HG03045 (cell line): Measurements from ENCODE around the gene SPHK1.

Experiments used
- ATAC-seq: cut with Tn5 transposase; IDR thresholded peaks from one replicate; pipeline ENCODE4 v1.9.1; 2021; ENCODE audit warnings: mild to moderate bottlenecking, moderate library complexity; ENCODE audit not compliant: unreplicated experiment

The SPHK1 gene

DNA sequence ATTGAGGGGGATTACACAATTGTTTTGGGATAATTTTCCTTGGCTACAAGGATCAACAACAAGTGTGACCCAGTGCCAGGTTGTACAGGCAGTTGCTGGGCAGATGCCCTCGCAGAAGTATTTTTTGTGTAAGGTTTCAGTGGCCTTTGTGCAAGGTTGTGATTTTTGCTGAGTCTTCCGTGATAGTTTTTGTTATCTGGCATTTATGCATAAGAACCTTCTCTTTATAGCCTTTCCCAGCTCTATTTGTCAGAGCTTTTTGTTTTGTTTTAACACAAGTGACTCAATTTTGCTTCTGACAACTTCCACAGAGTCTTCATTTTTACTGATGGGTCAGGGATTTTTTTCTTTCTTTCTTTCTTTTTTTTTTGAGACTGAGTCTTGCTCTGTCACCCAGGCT is 23.9 kb upstream of the SPHK1 start:
- ATAC-seq, result no peak

- no peak for ATAC-seq
These were observed 21.1 kb upstream of the SPHK1 start for GRCh38 chr17:76363107-76363842.

- ATAC-seq, result no peak
These were observed 19.0 kb upstream of the SPHK1 start for GRCh38 chr17:76365256-76365903.

DNA sequence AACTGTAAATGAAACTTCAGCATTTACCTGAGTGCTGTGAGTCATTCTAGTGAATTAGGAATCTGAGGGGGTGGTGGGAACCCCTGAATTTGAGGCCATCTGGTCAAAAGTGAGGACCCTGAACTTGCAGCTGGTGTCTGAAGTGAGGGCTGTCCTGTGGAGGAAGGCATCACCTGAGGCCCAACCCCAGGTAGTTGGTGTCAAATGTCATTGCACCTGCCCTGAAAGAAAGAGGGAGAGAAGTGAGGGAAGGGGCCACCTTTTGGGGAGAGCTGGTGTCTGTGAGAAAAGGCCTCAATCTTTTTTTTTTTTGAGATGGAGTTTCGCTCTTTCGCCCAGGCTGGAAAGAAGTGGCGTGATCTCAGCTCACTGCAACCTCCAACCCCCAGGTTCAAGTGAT is 18.2 kb upstream of the SPHK1 start:
- ATAC-seq, result no peak

GRCh38 chr17:76367642-76368041 is 16.8 kb upstream of the SPHK1 start:
- no peak for ATAC-seq

- no peak for ATAC-seq
These were observed 15.9 kb upstream of the SPHK1 start for GRCh38 chr17:76368545-76368944.

GRCh38 chr17:76369379-76369778 is 15.0 kb upstream of the SPHK1 start:
- no peak for ATAC-seq

DNA sequence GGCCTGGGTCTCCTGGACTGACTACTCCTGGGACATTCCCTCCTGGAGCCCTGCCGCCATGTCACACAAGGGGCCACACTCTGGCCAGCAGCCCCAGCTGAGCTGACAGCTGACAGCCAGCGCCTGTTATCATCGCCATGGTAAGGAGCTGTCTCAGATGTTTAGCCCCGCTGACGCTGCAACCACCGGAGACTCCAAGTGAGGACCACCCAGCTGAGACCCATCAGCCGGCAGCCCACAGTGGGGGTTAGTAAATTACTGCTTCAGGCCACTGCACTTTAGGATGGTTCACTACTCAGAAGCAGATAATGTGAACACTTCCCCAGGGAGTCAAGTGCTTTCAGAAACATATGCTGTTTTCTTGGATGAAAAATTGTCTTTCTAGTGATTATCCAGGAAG is 14.6 kb upstream of the SPHK1 start:
- ATAC-seq, result no peak

- ATAC-seq, result no peak
These were observed 14.0 kb upstream of the SPHK1 start for GRCh38 chr17:76370261-76370993.

- ATAC-seq, result no peak
These were observed 12.5 kb upstream of the SPHK1 start for GRCh38 chr17:76371656-76372628.

DNA sequence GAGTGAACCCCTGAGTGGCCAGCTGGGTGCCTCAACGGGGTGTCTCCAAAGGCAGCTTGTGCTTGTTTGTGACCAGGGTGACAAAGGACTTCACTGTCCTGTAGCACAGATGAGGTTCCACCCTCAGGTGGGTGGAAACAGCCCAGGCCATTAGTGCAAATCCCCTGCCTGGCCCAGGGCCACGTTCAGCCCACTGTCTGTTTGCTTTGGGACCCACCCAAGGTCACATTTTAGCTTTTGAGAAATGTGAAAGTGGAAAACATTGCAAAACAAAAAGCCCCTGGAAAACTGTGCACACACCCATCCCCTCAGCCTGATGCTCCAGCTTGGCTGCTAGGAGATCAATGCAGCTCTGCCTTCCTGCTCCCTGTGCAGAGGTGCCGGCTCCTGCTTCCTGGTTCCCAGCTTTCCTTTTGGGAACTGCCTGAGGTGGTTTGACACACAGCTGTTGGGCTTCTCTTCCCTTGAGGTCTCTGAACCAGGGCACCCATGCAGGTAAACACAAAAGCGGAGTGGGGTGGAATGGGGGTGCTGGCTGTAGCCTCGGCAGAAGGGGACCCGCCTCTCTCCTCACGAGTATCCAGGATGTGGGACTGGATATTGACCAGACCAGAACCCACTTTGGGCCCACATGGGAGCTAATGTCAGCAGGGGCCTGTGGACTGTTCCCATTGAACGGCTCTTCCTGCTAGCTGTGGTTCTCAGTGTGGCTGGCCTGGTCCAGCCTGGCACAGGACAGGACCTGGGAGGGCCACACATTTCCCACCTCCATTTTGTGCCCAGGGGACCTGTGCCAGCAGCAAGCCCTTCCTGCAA is 7.9 kb upstream of the SPHK1 start:
- ATAC-seq, result no peak

DNA sequence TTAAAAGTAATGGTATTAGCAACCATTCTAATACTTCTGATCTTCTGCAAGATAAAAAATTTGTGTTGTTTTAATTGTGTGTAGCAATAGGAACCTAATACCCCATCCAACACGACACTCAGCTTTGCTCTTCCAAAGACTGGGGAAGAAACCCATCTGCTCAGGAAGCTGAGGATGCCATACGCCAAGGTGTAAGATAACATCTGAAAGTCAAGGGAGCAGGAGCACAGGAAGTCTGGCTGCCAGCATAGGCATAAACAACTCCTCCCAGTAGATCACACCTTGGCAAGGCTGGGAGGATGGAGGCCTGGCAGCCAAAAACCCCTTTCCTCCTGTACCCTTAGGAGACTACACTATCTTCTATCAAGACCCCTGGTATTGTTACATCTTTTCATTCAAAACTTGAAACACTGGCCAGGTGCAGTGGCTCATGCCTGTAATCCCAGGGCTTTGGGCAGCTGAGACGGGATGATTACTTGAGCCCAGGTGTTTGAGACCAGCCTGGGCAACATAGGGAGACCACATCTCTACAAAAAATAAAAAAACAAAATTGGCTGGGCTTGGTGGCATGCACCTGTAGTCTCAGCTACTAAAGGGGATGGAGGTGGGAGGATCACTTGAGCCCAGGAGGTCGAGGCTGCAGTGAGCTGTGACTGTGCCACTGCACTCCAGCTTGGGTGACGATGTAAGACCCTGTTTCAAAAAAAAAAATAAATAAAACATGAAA is 5.7 kb upstream of the SPHK1 start:
- no peak for ATAC-seq

DNA sequence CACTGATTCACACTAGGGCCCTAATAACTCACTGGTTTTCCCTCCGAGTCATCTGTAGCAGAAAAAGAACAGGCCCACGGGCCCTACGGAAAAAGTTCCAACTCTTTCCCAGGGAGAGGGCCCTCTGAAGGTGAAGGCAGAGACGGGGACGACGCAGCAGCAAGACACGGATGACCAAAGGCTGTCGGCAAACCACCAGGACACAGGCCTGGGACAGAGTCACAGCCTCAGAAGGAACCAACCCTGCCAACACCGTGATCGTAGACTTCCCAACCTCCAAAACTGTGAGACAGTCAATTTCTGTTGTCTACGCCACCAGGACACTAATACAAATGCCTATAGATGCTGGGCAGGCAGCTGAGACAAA is 5.2 kb upstream of the SPHK1 start:
- no peak for ATAC-seq

DNA sequence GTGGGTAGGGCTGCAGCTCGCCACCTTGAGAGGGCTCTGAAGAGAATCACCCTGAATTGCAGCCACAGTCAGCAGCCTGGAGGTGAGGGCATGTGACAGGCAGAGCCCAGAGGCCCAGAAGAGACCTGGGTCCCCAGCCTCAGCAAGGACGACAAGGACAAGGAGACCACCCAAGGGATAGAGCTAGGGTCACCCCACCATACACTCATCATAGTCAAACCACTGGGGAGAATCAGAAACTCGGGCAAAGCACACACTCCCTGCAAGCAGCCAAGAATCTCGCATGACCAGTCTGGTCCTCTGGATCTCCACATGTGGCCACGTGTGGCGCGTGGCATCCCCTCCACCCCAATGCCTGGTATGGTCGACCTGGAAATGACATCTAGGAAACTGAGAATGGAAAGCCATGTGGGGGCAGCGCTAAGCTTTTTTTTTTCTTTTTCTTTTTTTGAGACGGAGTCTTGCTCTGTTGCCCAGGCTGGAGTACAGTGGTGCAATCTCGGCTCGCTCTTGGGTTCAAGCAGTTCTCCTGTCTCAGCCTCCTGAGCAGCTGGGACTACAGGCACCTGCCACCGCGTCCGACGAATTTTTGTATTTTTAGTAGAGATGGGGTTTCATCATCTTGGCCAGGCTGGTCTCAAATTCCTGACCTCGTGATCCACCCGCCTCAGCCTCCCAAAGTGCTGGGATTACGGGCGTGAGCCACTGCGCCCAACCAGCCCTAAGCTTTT is 4.6 kb upstream of the SPHK1 start:
- ATAC-seq, result no peak

- no peak for ATAC-seq
These were observed 2.6 kb upstream of the SPHK1 start for GRCh38 chr17:76381633-76382350.

DNA sequence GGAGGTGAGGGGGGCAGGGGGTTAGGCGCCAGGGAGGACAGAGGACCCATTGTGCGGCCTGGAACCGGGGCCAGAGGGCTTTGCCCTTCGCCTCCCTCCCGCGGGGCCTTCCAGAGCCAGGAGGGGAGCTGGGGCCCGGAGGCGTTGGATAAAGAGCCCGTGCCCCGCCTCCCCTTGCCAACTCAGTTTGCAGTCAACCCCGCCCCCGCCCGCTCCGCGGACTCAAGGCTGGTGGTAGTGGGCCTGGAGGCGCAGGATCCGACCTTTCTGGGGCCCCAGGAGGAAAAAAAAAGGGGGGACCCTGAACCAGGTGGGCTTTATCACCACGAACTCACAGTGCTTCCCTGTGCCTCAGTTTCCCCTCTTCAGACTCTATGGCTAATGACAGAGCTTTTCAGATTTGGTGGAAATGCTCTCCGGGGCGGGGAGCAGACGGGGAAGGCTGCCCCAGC is 2.0 kb upstream of the SPHK1 start:
- no peak for ATAC-seq

DNA sequence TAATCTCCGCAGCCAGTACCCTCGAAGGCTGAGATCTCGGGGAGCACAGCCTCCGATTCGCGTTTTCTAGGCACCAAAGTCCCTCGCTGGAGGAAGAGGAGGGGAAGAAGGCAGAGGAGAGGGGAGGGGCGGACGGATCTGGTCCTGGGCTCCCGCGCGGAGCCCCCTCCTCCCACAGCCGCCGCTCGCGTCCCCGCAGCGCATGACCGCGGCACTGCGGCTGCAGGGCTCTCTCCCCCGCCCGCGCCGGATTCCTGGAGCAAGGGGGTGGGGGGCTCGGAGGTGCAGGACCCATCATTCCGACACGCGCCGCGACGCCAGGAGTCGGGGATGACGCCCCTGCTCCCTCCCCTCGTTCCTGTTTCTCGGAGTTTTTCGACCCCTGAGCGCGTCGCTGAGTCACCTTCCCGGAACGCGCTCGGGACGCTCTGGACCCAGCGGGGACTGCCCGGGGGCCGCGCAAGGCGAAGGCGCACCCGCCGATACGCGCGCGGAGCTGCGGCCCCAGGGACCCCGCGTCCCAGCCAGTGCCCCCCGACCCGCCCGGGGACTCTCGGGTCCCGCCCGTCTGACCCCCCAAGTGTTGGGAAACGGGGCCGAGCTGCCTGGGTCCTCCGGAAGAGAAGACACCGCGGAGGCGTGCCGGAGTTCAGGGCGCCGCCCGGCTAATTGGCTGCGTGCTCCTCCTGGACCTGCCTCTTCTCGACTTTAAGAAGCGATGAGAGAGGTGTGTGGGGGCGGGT is 1.4 kb upstream of the SPHK1 start:
- no peak for ATAC-seq
